Measurements from ENCODE around the gene FGFRL1. TPM values are rescaled to one million over a fixed set of nuclear protein-coding genes. Genes with fewer than 3 reads are reported as not detected.

Gene FGFRL1
- total and polyA plus RNA-seq, 4 donors: 13.4 to 31.1 (median 15.2) TPM

DNA sequence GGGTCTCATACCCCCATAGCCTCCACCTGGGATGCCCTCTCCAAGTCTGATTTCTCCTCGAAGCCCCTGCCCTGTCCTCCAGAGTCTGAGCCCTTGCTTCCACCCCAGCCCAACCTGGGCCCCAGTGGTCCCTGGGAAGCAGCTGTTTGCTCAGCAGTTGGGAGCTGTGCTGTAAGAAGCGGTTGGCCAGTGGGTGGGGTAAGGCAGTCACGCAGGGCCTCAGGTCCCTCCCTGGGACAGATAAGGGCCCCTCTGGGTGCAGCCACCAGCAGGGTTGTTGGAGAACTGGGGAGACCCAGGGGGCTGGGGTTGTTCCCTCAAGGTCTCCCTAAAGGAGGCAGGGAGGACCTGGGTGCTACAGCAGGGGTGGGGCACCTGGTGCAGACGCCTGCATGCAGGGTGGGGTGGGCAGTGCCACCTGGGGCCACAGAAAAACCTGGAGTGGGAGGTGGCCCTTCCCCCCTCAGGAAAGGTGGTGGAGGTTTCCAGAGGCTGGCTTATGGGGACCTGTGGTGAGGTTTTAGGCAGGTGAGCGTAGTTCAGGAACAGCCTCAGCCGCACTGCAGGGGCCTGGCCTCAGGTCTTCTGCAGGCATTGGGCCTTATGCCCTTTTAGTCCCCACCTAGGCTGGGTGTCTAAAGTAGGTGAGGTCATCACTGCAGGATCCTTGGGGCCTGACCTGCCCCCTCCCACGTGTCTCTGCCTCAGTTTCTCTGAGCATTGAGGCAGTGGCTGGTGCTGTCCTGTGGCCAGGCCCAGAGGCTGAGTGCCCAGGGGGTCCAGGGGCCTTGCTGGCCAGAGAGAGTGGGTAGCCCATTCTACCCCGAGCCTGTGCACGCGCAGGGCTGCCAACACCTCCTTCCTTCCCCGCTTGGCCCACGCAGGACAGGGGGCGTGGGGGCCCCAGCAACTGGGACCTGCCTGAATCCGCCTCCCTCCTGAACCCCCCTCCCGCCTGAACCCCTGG is 15.1 kb upstream of the FGFRL1 start:
- peaks cover 0 to 42% (median 19%) of the 10 kb centered on the region in 3 donors for H3K27me3 ChIP-seq (ENCODE audit: control insufficient read depth in 3 of 3, insufficient read depth in 3 of 3, low read length in 2 of 3)
- no peak for TF ChIP-seq CTCF (IDR thresholded peaks at IDR 0.05; ENCODE audit: control extremely low read depth, extremely low read depth)
- H3K27ac ChIP-seq (ENCODE audit: low read depth in 1 of 2, low read length in 1 of 2): no peak overlapping the region
- ATAC-seq (ENCODE audit: insufficient read depth, low FRiP score): no peak
- H3K9me3 ChIP-seq (ENCODE audit: control insufficient read depth in 4 of 4, insufficient read depth in 3 of 4, low read length in 3 of 4): peaks cover 0 to 2% (median 0%) of the 10 kb centered on the region in 4 donors
- peaks cover 0 to 3% (median 0%) of the 10 kb centered on the region in 4 donors for H3K36me3 ChIP-seq (ENCODE audit: control insufficient read depth in 4 of 4, insufficient read depth in 4 of 4, low read length in 4 of 4)
- no peak overlapping the region for H3K4me3 ChIP-seq
- no peak for DNase-seq
- WGBS, 2 donors: 67 to 74% methylated on average over 15 of the region's 15 CpGs
- H3K4me1 ChIP-seq (ENCODE audit: control insufficient read depth in 5 of 5, insufficient read depth in 5 of 5, low read length in 5 of 5): peaks cover 0 to 11% (median 4%) of the 10 kb centered on the region in 5 donors
- H3K9ac ChIP-seq (ENCODE audit: insufficient read depth in 1 of 2, low read length in 2 of 2): no peak overlapping the region

DNA sequence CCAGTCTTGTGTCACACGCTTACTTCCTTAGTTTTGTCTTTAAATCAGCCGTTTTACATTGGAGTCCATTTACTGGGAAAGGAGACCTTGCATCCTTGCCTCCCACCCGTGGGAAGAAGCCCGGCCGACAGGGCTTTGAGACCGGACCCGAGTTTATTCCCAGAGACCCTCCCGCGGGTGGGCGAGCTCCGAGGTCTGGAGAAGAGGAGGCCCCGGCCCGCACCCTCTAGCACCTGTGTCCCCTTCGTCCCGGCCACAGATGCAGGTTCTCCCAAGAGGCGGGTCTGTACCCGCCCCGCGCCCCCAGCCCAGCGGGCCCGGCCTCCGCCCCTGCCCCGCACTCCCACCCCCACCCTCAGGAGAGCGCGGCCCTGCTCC is 14.4 kb upstream of the FGFRL1 start:
- ATAC-seq (ENCODE audit: insufficient read depth, low FRiP score) (no peak), DNase-seq (no peak)
- Histone ChIP-seq H3K9me3 (ENCODE audit: control insufficient read depth in 4 of 4, insufficient read depth in 3 of 4, low read length in 3 of 4) (peaks cover 0 to 9% (median 0%) of the 10 kb centered on the region in 4 donors), H3K9ac (ENCODE audit: insufficient read depth in 1 of 2, low read length in 2 of 2) (no peak overlapping the region), H3K27me3 (ENCODE audit: control insufficient read depth in 3 of 3, insufficient read depth in 3 of 3, low read length in 2 of 3) (peaks cover 4 to 49% (median 23%) of the 10 kb centered on the region in 3 donors), H3K4me3 (no peak overlapping the region), H3K27ac (ENCODE audit: low read depth in 1 of 2, low read length in 1 of 2) (no peak overlapping the region), H3K36me3 (ENCODE audit: control insufficient read depth in 4 of 4, insufficient read depth in 4 of 4, low read length in 4 of 4) (no peaks in the 10 kb centered on the region), H3K4me1 (ENCODE audit: control insufficient read depth in 5 of 5, insufficient read depth in 5 of 5, low read length in 5 of 5) (peaks cover 0 to 11% (median 4%) of the 10 kb centered on the region in 5 donors)
- WGBS, 2 donors: 8 to 11% methylated on average over 23 to 25 of the region's 25 CpGs
- no peak for TF ChIP-seq CTCF (IDR thresholded peaks at IDR 0.05; ENCODE audit: control extremely low read depth, extremely low read depth)

DNA sequence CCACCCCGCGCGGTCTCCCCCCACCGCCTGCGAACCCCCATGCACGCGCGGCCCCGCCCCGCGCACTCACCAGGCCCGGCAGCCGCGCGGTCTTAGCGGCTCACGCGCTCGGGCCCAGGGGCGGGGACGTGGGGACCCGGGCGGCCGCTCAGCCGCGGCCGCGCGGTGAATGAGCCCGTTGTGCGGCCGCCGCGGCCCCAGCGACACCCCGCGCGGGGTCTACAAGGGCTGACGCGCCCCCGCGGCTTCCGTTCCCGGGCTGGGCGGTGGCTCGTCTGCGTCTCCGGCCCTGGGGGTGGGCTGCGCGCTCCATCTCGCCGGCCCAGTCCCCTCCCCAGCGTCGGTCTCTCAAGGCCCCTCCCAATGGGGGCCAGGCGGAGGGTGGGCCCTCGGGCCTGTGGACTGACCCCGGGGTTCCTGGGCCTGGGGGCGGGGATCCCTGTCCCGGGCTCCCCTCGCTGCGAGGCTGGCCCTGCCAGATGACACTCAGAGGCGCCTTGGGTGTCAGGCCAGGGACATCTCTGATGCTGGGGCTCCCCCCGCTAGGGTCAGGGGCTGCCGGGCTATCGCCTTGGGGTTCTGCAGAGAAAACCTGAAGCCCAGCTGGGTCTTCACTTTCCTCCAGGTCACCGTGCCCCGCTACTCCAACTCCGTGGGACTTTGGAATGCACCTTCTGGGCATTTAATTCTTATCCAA is 13.9 kb upstream of the FGFRL1 start:
- ATAC-seq (ENCODE audit: insufficient read depth, low FRiP score): no peak
- Histone ChIP-seq H3K9me3 (ENCODE audit: control insufficient read depth in 4 of 4, insufficient read depth in 3 of 4, low read length in 3 of 4) (peaks cover 0 to 11% (median 0%) of the 10 kb centered on the region in 4 donors), H3K36me3 (ENCODE audit: control insufficient read depth in 4 of 4, insufficient read depth in 4 of 4, low read length in 4 of 4) (no peaks in the 10 kb centered on the region), H3K9ac (ENCODE audit: insufficient read depth in 1 of 2, low read length in 2 of 2) (no peak overlapping the region), H3K4me3 (no peak overlapping the region), H3K27ac (ENCODE audit: low read depth in 1 of 2, low read length in 1 of 2) (no peak overlapping the region), H3K27me3 (ENCODE audit: control insufficient read depth in 3 of 3, insufficient read depth in 3 of 3, low read length in 2 of 3) (peaks cover 9 to 51% (median 25%) of the 10 kb centered on the region in 3 donors), H3K4me1 (ENCODE audit: control insufficient read depth in 5 of 5, insufficient read depth in 5 of 5, low read length in 5 of 5) (peaks cover 0 to 12% (median 2%) of the 10 kb centered on the region in 5 donors)
- WGBS, 2 donors: 2 to 5% methylated on average over 36 to 68 of the region's 68 CpGs
- no peak for TF ChIP-seq CTCF (IDR thresholded peaks at IDR 0.05; ENCODE audit: control extremely low read depth, extremely low read depth)
- DNase-seq: no peak
